Kasumi-1 (cell line): Measurements from ENCODE around the gene SLC35A3.

ENCODE experiments used
- DNase-seq, 2 experiments: peaks; one replicate each; lab custom pipeline; 2025; lab: John Stamatoyannopoulos, UW

The SLC35A3 gene

DNA sequence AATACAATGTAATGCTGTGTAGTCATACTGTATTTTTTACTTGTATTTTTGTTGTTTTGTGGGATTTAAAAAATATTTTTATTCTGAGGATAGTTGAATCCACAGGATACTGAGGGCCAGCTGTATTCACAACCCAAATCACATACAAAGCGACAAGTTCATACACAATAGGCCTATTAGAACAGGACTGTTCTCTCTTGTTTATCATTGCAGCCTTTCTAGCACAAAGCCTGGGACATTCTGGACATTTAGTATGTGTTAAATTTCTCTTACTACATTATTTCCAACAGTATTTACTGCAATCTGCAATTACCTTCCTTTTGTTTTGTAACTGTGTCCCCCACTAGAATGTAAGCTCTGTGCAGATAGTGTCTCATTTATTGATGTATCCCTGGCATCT lies 65.4 kb downstream of the SLC35A3 start:
- no peak for DNase-seq

DNA sequence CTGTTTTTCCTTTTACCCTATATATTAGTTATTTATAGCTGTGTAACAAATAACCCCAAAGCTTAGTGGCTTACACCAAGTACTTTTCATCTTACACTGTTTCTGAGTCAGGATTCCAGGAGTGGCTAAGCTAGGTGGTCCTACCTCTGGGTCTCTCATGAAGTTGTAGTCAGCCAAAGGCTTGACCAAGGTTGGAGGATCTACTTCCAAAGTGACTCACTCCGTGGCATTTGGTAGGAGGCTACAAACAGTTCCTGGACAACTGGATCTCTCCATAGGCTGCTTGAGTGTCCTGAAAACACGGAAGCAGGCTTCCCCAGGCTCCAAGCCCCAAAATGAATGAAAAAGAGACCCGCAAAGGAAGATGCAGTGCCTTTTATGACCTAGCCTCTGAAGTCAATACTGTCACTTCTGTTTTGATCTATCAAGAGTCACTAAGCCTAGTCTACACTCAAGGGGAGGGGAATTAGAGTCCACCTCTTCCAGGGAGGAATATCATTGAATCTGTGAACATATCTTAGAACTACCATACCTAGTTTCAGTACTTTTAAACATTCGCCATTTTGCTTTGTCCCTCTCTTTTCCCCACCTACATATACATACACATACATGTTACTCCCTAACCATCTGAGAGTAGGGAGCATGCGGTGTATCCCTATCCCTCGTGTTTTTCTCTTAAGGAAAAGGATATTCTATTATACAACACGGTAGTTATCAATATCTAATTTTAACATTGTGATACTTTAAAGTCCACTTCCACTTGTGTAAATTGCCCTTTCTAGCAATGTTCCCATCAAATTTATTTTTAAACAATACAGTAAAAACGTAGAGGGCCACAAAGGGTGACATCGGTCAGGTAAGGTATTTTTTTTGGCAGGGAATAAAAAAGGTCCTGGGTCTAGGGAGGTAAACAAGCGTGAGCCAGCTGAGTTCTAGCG lies 67.2 kb downstream of the SLC35A3 start:
- peak; percentile 53 to 74 for DNase-seq

DNA sequence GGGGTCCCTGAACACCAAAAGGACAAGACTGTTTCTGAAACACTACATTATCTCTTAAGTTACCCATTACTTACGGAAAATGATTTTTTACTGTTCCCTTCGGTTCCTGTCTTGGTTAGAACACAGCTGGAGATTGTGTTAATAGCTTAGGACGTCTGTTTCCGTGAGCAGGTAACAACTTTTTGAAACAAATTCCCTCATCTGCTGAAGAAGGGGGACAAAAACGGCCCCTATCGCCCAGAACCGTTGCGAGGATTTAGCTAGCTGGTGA lies 67.8 kb downstream of the SLC35A3 start:
- no peak for DNase-seq

DNA sequence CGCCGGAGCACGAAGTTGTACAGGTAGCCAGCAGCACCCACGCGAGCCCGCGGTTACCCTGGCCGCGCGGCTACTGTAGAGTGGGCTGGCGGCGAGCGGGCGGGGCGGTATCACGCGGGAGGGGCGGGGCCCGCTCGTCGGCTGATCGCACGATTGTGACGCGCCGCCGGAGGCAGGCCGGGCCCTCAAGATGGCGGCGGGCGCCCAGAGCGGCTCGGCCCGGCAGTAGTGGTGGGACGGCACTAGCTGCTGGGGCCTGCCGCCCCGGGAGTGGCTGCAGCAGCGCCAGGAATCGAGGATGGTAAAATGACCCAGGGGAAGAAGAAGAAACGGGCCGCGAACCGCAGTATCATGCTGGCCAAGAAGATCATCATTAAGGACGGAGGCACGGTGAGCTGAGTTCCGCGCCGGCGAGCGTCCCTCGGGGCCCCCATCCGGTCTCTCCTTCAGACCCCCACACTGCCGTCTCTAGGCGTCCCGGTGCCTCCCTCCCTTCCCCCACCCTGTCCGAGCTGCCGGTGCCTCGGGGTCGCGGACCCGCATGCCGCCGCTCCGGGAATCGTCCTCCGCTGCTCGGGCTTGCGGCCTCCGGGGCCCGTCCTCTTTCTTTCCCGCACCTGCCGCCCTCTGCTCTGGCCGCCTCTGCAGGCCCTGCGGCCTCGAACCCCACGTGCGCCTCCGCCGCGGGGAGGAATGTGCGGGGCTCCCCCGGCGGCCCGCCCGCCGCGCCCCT lies 68.3 kb downstream of the SLC35A3 start:
- peak; percentile 68 for DNase-seq

DNA sequence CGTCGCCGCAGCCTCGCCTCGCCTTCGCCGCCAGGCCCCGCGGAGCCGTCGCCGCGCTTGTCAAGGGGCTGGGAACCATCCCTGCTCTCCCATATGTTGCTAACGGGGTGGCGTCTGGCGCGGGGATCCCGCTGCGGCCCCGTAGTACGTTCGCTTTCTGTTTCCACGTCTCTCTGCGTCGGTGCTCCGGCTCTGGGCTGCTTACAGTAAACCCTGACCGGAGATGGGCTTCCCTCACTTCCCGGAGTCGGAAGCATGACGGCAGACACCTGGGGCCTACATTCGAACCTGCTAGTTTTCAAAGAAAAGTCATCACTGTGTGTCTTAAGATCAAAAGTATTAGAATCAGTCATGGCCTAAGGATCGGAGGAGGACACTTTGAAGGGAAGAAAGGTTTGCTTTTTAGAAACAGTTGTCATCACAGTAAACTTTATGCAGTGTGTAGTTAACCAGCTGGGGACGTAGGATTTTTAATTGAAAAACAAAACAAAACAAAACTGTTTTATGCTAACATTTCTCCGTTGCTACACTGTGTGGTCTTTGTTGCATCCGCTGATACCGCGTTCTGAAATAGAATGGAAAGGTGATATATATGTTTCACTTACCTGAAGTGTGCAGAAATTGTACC lies 69.0 kb downstream of the SLC35A3 start:
- peak; percentile 28 to 52 for DNase-seq

DNA sequence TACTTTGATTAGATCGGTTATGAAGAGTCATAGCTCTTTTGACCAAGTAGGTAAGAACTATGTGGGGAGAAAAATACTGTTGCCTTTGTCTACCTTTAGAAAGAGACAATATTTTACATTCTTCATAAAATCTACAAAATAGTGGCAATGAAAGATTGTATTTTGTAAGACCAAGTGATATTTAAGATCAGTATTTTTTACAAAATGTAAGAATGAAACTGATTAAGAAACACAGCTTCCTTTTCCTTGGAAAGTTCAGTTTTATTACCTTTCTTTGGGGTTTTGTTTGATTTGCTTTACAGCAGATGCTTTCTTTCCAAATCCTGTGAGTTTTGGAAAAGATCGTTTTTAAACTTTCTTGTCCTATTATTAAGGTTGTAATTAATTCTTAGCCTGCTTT lies 69.8 kb downstream of the SLC35A3 start:
- DNase-seq = no peak

DNA sequence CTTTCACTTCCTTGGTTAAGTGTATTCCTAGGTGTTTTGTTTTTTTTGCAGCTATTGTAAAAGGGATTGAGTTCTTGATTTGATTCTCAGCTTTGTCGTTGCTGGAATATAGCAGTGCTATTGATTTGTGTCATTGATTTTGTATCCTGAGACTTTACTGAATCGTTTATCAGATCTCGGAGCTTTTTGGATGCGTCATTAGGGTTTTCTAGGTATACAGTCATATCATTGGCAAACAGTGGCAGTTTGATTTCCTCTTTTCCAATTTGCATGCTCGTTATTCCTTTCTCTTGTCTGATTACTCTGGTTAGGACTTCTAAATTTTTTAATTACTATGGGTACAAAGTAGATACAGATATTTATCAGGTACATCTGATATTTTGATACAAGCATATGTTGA lies 75.4 kb downstream of the SLC35A3 start:
- no peak for DNase-seq

DNA sequence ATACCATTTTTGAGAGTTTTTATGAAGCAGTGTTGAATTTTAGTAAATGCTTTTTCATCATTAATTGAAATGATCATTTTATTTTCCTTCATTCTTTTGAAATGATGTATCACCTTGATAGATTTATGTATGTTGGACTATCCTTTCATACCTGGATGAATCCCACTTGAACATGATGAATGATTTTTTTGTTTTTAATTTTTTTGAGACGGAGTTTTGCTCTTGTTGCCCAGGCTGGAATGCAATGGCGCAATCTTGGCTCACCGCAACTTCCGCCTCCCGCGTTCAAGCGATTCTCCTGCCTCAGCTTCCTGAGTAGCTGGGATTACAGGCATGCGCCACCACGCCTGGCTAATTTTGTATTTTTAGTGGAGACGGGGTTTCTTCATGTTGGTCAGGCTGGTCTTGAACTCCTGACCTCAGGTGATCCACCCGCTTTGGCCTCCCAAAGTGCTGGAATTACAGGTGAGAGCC lies 77.5 kb downstream of the SLC35A3 start:
- DNase-seq = peak; percentile 32 to 43

DNA sequence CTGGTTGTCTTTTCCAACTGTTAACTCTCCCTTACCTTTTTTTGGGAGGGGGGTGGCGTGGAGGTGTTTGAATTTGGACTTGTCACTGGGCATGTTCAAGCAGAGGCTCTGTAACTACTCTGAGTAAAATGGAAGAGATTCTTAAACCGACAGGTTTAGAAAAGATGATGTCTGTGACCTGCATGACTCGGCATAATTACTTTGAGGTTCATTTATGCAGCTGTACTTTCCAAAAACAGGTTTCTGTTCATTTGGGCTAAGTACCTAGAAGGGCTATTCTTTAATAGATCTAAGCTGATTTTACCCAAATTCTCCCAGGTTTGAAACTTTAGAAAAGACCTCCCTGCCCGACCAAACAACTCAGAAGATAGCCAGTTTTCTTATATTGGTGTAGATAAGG lies 80.3 kb downstream of the SLC35A3 start:
- DNase-seq = no peak

DNA sequence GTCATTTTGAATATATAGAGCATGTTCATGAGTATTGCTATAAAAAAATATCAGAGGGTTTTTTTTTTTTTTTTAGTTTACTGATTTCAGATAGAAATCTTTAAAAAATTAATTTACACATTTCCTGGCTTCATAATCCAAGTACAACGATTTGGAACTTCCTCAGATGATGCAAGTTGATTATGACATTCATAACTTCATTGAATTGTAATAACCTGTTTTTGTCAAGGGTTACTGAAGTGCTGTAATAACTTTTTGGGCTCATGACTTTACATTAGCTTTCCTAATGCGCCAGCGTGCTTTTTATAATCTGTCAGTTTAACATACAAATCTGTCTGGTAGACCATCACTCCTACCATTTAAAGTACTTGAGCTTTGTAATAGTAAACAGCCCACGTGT lies 81.6 kb downstream of the SLC35A3 start:
- no peak for DNase-seq

DNA sequence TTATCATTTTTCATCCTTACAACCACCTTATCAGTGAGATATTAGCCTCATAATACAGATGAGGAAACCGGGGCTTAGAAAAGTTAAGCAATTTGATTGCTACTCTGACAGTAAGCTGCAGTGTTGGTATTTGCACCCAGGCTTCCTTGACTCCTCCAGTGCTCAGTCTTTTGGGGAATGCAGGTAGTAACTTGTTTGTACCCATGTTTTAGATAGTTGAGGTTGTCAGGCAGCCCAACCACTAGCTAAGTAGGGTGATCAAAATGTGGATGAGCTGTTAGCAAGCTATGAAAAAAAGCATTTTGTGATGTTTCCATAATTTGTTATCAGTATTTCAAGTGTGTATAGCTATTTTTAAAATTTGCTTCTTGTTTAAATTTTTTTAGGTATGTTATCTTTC lies 82.1 kb downstream of the SLC35A3 start:
- DNase-seq = no peak

DNA sequence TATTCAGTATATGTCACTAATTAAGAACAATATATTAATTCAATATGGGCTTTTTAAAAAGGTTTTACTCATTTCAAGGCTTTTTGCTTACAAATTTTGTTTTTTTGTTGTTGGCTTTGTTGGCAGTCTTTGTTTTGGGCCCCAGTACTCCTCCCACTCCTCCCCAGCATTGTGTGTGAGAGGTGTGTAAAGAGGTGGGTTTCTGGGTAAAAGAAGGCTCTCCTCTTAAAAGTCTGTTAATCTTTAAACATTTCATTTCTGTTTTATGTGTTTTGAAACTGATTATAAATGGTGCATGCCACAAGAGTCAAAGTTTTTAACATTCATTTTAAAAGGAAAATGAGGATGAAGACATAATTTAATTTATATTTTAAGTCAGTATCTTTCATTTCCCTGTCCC lies 83.3 kb downstream of the SLC35A3 start:
- DNase-seq = no peak

DNA sequence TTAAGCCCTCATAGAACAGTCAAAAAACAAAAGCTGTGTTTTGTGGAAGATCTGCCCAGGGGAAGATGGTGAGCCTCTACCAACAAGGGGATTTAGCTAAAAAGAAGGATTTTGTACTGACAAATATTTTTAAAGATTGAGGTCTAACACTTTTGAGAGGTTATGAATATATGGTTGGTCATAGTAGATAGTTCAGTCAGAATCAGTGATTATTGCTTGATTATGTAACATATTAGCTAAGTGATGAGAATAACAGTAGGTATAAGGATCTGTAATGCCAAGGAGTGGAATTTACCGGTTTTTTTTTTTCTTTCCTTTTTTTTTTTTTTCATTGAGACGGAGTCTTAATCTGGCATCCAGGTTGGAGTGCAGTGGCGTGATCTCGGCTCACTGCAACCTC lies 83.9 kb downstream of the SLC35A3 start:
- no peak for DNase-seq

DNA sequence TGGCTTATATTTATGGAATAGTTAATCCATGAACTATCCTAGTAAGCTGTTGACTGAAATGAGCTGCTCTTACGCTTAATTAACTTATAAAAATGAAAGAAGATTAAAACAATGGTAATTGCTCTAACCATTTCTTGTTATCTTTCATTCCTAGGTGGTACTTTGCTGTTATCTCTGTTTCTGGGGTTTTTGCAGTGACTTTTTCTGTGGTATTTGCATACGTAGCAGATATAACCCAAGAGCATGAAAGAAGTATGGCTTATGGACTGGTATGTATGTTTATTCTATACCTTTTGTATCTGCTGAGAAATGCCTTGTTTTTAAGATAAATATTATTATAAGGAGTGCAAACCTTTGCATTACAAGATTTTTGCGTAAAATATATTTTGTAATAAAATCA lies 91.9 kb downstream of the SLC35A3 start:
- no peak for DNase-seq

DNA sequence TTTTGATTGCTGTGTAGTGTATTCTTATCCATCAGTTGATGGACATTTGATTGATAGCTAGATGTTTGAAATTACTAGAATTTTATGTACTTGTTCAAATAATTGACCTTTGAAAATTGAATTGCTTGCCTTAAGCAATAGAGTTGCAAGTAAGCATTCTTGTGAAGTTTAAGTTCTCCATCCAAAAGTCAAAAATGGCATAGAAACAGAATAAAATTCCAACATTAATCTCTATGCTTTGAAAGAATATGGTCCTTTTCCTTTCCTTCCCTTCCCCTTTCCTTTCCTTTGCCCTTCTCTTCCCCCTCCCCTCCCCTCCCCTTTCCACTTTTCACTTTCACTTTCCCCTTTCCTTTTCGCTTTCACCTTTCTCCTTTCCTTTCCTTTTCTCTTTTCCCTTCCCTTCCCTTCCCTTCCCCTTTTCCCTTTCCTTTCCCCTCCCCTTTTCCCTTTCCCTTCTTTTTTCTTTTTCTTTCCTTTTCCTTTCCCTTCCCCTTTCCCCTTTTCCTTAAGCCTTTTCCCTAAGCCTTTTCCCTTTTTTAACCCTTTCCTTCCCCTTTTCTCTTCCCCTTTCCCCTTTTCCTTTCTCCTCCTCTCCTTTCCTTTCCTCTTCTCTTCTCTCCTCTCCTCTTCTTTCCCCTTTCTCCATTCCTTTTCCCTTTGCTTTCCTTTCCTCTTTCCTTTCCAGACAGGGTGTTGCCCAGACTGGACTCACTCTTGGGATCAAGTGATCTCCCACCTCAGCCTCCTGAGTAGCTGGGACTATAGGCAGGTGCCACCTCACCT lies 95.6 kb downstream of the SLC35A3 start:
- DNase-seq = no peak

DNA sequence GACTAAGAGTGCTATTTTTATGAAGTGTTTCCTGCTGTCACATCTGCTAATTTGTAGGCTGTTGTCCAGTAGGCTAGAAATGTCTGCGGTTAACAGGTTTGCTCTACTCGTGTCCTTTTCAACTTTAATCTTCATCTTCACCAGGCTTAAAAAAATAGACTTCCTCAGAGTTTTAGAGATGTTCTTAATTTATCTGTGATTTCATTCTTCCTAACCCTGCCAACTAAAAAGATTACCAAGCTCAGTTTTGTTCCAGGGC lies 96.1 kb downstream of the SLC35A3 start:
- no peak for DNase-seq

DNA sequence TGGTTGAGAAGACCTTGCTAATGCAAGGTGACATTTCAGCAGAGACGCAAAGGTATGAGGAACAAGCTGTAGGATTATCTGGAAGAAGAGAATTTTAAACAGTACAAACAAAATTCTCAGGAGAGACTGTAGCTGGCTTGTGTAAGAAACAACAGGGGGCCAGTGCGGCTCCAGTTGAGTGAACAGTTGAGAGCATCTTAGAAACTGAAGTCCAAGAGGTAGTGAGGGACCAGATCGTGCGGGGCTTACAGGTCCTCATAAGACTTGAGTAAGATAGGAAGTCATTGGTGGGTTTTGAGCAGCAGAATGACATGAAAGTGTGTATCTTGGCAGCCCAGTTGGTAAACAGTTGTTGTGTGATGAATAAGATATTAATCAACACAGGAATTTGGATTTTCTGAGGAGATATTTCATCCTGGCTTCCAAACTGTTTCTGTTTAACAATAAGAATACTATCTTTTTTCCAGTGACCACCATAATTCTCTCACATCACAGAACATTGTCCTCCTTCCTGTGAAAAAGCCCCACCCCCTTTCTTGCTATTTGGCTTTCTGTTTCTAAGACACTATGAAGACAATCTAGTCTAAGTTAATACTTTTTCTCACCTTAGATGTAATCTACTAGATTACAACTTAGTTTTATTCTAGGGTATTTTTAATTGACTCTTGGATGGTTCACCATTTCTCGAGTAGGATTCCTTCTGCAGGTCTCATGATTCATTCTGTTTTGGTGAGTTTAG lies 100.6 kb downstream of the SLC35A3 start:
- no peak for DNase-seq

DNA sequence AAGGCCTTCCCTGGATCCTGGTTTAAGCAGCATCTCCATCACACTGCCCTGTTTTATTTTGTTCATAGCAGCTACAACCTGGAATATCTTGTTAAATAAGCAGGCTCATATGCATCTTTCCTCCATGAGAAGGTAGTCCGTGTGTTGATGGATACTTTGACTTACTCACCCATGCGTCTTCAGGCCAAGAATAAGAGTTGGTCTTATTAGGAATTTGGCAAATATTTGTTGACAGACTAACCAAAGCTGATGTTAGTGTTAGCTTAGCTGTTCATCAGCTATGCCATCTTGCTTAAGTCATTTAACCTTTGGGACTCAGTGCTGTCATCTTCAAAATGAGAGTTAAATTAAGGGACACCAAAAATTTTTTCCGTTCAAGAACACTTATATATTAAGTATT lies 103.7 kb downstream of the SLC35A3 start:
- DNase-seq = no peak

DNA sequence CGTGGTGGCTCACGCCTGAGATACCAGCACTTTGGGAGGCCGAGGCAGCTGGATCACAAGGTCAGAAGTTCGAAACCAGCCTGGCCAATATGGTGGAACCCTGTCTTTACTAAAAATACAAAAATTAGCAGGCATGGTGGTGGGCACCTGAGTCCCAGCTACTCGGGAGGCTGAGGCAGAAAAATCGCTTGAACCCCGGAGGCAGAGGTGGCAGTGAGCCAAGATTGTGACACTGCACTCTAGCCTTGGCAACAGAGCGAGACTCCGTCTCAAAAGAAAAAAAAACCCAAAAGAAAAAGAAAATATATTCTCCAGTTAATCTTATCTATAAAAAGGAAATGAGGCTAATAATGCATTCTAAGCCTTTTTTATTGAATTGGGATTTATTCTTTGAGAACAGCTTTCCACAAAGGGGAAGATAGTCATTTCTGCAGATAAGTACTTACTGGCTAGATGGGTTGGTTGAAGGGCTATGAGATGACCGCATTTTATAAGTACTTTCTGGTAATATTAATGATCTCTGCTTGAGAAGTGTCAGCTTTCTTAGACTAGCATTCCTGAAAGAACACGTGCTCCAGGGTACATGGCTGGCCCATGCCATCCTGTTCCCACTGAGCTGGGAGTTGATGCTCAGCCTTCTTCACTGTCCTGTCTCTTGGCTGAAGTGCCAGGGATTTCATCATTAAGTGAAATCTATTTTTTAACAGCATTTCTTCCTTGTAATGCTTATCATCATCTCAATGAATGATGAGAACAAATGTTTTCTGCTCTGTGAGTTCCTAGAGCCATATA lies 105.0 kb downstream of the SLC35A3 start:
- DNase-seq = no peak

DNA sequence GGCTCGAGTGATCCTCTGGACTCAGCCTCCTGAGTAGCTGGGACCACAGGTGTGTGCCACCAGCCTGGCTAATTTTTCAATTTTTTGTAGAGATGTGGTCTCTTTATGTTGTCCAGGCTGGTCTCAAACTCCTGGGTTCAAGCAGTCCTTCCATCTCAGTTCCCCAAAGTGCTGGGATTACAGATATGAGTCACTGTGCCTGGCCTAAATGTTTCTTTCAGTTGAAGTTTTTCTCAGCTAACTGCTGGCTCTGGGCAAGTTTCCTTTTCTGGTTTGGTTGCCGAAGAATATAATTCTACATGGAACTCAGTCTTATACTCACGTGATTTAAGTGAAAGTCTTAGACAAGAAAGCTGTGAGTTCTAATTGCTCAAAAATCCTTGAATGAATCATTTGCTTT lies 106.0 kb downstream of the SLC35A3 start:
- DNase-seq = no peak

DNA sequence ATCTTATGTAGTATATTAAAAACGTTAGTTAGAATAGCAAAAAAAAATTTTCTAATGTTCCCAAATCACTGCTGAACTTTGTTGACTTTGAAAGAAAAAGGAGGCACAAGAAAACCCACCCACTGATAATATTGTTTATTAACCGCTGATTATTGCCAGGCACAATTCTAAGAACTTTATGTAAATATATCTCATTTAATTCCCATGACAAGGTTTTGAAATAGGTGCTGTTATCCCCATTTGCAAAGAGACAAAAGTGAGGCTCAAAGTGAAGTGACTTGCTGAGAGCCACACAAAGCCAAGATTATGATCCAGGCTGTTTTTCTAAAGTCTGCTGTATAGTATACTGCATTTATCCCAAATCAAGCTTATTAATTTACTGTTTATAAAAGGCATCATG lies 106.5 kb downstream of the SLC35A3 start:
- no peak for DNase-seq
